GM21390 (cell line): ENCODE results near the gene ZRANB1.

ENCODE experiments used
- ATAC-seq: cut with Tn5 transposase; IDR thresholded peaks from one replicate; pipeline ENCODE4 v1.9.1; 2021; ENCODE audit not compliant: unreplicated experiment

The ZRANB1 gene

GRCh38 chr10:124993345-124993708 lies 51.4 kb downstream of the ZRANB1 start:
- ATAC-seq, result no peak

GRCh38 chr10:124993736-124994451 lies 52.0 kb downstream of the ZRANB1 start:
- ATAC-seq, result no peak

- ATAC-seq, result no peak
Measured at GRCh38 chr10:124994573-124995473, 52.9 kb downstream of the ZRANB1 start.

GRCh38 chr10:124995605-124996004 lies 53.7 kb downstream of the ZRANB1 start:
- ATAC-seq, result no peak

- ATAC-seq, result no peak
Measured at GRCh38 chr10:124996127-124996853, 54.4 kb downstream of the ZRANB1 start.

GRCh38 chr10:124996854-124997215 lies 54.9 kb downstream of the ZRANB1 start:
- ATAC-seq, result no peak

- ATAC-seq, result no peak
Measured at GRCh38 chr10:124997306-124997705, 55.4 kb downstream of the ZRANB1 start.

- ATAC-seq, result no peak
Measured at GRCh38 chr10:124997771-124998623, 56.1 kb downstream of the ZRANB1 start.

- ATAC-seq, result no peak
Measured at GRCh38 chr10:124998624-124999291, 56.8 kb downstream of the ZRANB1 start.

- no peak for ATAC-seq
Measured at GRCh38 chr10:124999433-125000365, 57.8 kb downstream of the ZRANB1 start.

- no peak for ATAC-seq
Measured at GRCh38 chr10:125000366-125001312, 58.7 kb downstream of the ZRANB1 start.

GRCh38 chr10:125001313-125002046 lies 59.6 kb downstream of the ZRANB1 start:
- no peak for ATAC-seq

GRCh38 chr10:125002047-125002422 lies 60.1 kb downstream of the ZRANB1 start:
- no peak for ATAC-seq

GRCh38 chr10:125002423-125003145 lies 60.7 kb downstream of the ZRANB1 start:
- ATAC-seq, result no peak

GRCh38 chr10:125003146-125003900 lies 61.4 kb downstream of the ZRANB1 start:
- ATAC-seq, result no peak

GRCh38 chr10:125003901-125004467 lies 62.1 kb downstream of the ZRANB1 start:
- no peak for ATAC-seq
